ENCODE results near the gene F2R. TPM values are rescaled to one million over a fixed set of nuclear protein-coding genes. Genes with fewer than 3 reads are reported as not detected.

The F2R gene
- total RNA-seq, 1 experiment from 2014 or later = 16.9 TPM

DNA sequence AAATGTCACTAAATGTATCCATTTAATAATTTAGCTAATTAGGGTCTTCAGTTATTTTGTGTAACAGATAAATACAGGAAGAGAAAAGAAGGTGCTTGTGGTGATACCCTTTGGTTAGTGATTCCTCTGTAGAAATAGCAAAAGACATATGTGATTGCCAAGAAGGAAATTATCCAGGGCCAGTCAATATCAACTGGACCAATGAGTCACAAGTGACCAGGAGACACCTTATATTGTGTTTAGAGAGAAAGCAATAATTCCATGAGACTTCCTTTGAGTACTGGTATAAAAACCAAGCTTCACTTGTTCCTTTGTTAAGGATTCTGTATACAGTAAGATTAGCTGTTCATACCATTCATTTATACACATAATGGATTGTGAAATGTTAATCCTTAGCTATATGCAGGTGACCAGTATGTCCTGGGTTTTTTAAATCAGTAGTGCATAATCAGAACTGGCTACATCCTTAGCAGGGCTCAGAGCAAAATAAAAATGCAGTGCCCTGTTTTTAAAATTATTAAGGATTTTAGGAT, 11.7 kb upstream of the F2R start:
- no TSS peak for BruUV-seq (replicated peaks)
- ChIA-PET CTCF (no interaction called here), POLR2A (ENCODE audit: unreplicated experiment) (no interaction called here)
- Histone ChIP-seq H3K4me2 (ENCODE audit: low read length) (no peak overlapping the region), H2AFZ (ENCODE audit: low read length) (no peak overlapping the region), H3K9me3 (ENCODE audit: low read length) (no peaks in the 10 kb centered on the region), H3K27me3 (ENCODE audit: low read length) (no peaks in the 10 kb centered on the region), H3K79me2 (ENCODE audit: low read length) (no peaks in the 10 kb centered on the region), H3K27ac (ENCODE audit: low read length) (no peak overlapping the region), H3K4me1 (ENCODE audit: insufficient read depth, low read length) (peaks cover 7% of the 10 kb centered on the region), H4K20me1 (ENCODE audit: low read length) (no peaks in the 10 kb centered on the region), H3K9me2 (replicated peaks; ENCODE audit: low read length) (no peaks in the 10 kb centered on the region), H3K4me3 (ENCODE audit: low read length) (no peak overlapping the region), H3F3A (ENCODE audit: low read length, unreplicated experiment) (no peaks in the 10 kb centered on the region), H3K9ac (ENCODE audit: low read length) (no peak overlapping the region), H3K36me3 (ENCODE audit: low read depth, low read length) (no peaks in the 10 kb centered on the region)
- DNase-seq (no peak), ATAC-seq (peak; percentile 35)
- no peak for TF ChIP-seq EZH2phosphoT487 (IDR thresholded peaks at IDR 0.05; ENCODE audit: borderline replicate concordance, low read length)
- TF ChIP-seq, protein P1, sequence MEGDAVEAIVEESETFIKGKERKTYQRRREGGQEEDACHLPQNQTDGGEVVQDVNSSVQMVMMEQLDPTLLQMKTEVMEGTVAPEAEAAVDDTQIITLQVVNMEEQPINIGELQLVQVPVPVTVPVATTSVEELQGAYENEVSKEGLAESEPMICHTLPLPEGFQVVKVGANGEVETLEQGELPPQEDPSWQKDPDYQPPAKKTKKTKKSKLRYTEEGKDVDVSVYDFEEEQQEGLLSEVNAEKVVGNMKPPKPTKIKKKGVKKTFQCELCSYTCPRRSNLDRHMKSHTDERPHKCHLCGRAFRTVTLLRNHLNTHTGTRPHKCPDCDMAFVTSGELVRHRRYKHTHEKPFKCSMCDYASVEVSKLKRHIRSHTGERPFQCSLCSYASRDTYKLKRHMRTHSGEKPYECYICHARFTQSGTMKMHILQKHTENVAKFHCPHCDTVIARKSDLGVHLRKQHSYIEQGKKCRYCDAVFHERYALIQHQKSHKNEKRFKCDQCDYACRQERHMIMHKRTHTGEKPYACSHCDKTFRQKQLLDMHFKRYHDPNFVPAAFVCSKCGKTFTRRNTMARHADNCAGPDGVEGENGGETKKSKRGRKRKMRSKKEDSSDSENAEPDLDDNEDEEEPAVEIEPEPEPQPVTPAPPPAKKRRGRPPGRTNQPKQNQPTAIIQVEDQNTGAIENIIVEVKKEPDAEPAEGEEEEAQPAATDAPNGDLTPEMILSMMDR (conservative IDR thresholded peaks at IDR 0.05; ENCODE audit: low read depth, low read length) = no peak
- intact Hi-C loops (cut with micrococcal nuclease) = no loop called here

DNA sequence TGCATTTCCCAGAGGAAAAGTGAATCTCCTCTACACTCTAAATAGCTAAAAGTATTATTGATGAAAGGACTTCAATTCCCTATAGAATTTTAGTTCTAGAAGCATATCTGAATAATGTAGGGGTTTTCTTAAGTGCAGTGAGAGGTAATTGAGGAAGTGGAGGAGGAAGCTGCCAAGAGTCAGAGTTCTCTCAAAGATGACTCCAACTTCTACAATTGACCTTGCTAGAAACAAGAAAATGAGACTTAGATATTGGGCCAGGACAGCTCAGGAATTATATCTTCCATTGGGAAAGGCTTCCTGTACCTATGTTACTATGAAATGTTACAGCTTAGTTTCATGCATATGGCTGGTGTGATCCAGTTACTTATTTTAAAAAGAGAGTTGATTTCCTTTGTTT, 10.4 kb upstream of the F2R start:
- Histone ChIP-seq H3K79me2 (ENCODE audit: low read length) (no peaks in the 10 kb centered on the region), H3K4me1 (ENCODE audit: insufficient read depth, low read length) (peaks cover 19% of the 10 kb centered on the region), H3K4me2 (ENCODE audit: low read length) (no peak overlapping the region), H3K27me3 (ENCODE audit: low read length) (no peaks in the 10 kb centered on the region), H3K9ac (ENCODE audit: low read length) (no peak overlapping the region), H3K9me2 (replicated peaks; ENCODE audit: low read length) (no peaks in the 10 kb centered on the region), H3K9me3 (ENCODE audit: low read length) (no peaks in the 10 kb centered on the region), H4K20me1 (ENCODE audit: low read length) (no peaks in the 10 kb centered on the region), H2AFZ (ENCODE audit: low read length) (no peak overlapping the region), H3K36me3 (ENCODE audit: low read depth, low read length) (no peaks in the 10 kb centered on the region), H3K27ac (ENCODE audit: low read length) (no peak overlapping the region), H3K4me3 (ENCODE audit: low read length) (no peak overlapping the region), H3F3A (ENCODE audit: low read length, unreplicated experiment) (no peaks in the 10 kb centered on the region)
- BruUV-seq (replicated peaks) = no TSS peak
- intact Hi-C loops (cut with micrococcal nuclease) = no loop called here
- CTCF ChIA-PET = no interaction called here
- TF ChIP-seq, protein P1 (conservative IDR thresholded peaks at IDR 0.05; ENCODE audit: low read depth, low read length) = no peak
- no peak for TF ChIP-seq EZH2 (IDR thresholded peaks at IDR 0.05; ENCODE audit: low read length, unreplicated experiment)
- no peak for TF ChIP-seq EZH2phosphoT487 (IDR thresholded peaks at IDR 0.05; ENCODE audit: borderline replicate concordance, low read length)
- no peak for DNase-seq
- ATAC-seq = no peak
- POLR2A ChIA-PET (ENCODE audit: unreplicated experiment) = no interaction called here

DNA sequence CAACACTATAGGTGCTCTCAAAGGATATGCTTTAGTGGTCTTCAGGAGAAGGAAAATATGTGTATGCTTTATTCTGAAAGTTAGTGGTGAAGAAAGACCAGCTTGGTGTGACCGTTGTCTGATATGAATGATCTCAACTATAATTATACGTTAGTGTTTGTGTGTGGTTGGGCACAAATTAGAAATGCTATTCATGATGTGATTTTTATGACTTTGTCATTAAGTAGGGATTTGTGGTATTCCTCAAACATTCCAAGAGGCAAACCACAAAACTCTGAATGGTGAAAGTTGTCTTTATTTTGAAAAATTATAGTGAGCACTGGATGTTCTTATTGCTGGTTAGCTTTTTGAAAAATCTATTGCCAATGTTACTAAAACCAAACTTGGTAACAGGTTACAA, 6.2 kb upstream of the F2R start:
- ATAC-seq = peak; percentile 49
- no peaks in the 10 kb centered on the region for H3K79me2 ChIP-seq (ENCODE audit: low read length)
- H3K27ac ChIP-seq (ENCODE audit: low read length) = no peak overlapping the region
- peak; percentile 33 for DNase-seq
- H3K9me3 ChIP-seq (ENCODE audit: low read length) = no peaks in the 10 kb centered on the region
- BruUV-seq (replicated peaks) = no TSS peak
- no peak overlapping the region for H3K9ac ChIP-seq (ENCODE audit: low read length)
- no peaks in the 10 kb centered on the region for H4K20me1 ChIP-seq (ENCODE audit: low read length)
- H2AFZ ChIP-seq (ENCODE audit: low read length) = 0 out of 2 replicates have a peak overlapping the region, but pooled peaks have one; percentile 13
- H3F3A ChIP-seq (ENCODE audit: low read length, unreplicated experiment) = no peaks in the 10 kb centered on the region
- H3K4me3 ChIP-seq (ENCODE audit: low read length) = no peak overlapping the region
- H3K36me3 ChIP-seq (ENCODE audit: low read depth, low read length) = no peaks in the 10 kb centered on the region
- peaks cover 14% of the 10 kb centered on the region for H3K4me1 ChIP-seq (ENCODE audit: insufficient read depth, low read length)
- ChIA-PET CTCF (no interaction called here), POLR2A (ENCODE audit: unreplicated experiment) (no interaction called here)
- TF ChIP-seq EZH2phosphoT487 (IDR thresholded peaks at IDR 0.05; ENCODE audit: borderline replicate concordance, low read length) (no peak), EZH2 (IDR thresholded peaks at IDR 0.05; ENCODE audit: low read length, unreplicated experiment) (no peak)
- TF ChIP-seq, protein P1 (conservative IDR thresholded peaks at IDR 0.05; ENCODE audit: low read depth, low read length) = no peak
- intact Hi-C loops (cut with micrococcal nuclease) = loop anchor here (10.0 kb wide), 3 partner anchors 65 to 305 kb away; partner anchors contain the start of gene F2RL1
- H3K9me2 ChIP-seq (replicated peaks; ENCODE audit: low read length) = no peaks in the 10 kb centered on the region
- H3K4me2 ChIP-seq (ENCODE audit: low read length) = peak overlapping the region; percentile 15; the same call in 1 of the 2 replicates
- H3K27me3 ChIP-seq (ENCODE audit: low read length) = no peaks in the 10 kb centered on the region

Measured in PC-3 (cell line).